Mucosa of descending colon (tissue), 3 donors: ENCODE measurements around the gene SYTL3. TPM values are rescaled to one million over a fixed set of nuclear protein-coding genes. Genes with fewer than 3 reads are reported as not detected.

Experiments used
- ATAC-seq: fragments of 200-7000 bp; cut with Tn5 transposase; one replicate; pipeline ENCODE4 v1.9.1; 2020; ENCODE audit warnings: mild to moderate bottlenecking, moderate library complexity
- DNase-seq, 3 donors: peaks; one replicate each; pipeline ENCODE4 v3.0.0-alpha.2; 2020
- H3K36me3 ChIP-seq: fragments of 200-600 bp; one replicate; pipeline ENCODE4 v1.8.0; 2021; ENCODE audit warnings: low read depth, mild to moderate bottlenecking
- H3K4me1 ChIP-seq: fragments of 200-600 bp; one replicate; pipeline ENCODE4 v1.8.0; 2021; ENCODE audit warnings: low read depth, mild to moderate bottlenecking
- H3K4me3 ChIP-seq: fragments of 200-600 bp; one replicate; pipeline ENCODE4 v1.8.0; 2021; ENCODE audit warnings: mild to moderate bottlenecking
- H3K9me3 ChIP-seq: fragments of 200-600 bp; one replicate; pipeline ENCODE4 v1.8.0; 2021; ENCODE audit warnings: mild to moderate bottlenecking
- CTCF ChIP-seq: fragments of 200-600 bp; IDR thresholded peaks from one replicate; pipeline ENCODE4 v1.8.0; 2022; ENCODE audit warnings: antibody characterized with exemption, mild to moderate bottlenecking
- intact Hi-C, 2 donors: fragments of 100-400 bp; cut with DNase I in 1 of 2; cut with micrococcal nuclease in 1 of 2; formaldehyde crosslinking; loops; one replicate each; pipeline versions ENCODE4 v1.11.0 to v1.11.1; 2022; cut with DNase I, micrococcal nuclease
- total RNA-seq, 3 donors: library from RNA; stranded (reverse); fragmentation: NEBNext Ultra II Directional in 2 of 3; extraction: Animal tissue kit (Norgen Biotek cat#: 25700) in 2 of 3; gene quantifications; one replicate each; pipeline versions ENCODE4 v1.2.1 to v1.2.4, GENCODE V29; 2021 to 2023
- donor health status: DM: no; HTN: no; CAD: no; lungs with moderate emphysema.
- donor health status: DM: no; HTN: no; CAD: no.
- donor health status: DM: no; HTN: yes; CAD: no.

The SYTL3 gene
- total RNA-seq, 3 donors from 2014 or later = 2.8 to 4.7 (median 4.4) TPM

- intact Hi-C loops = no loop called here
- no peak for TF ChIP-seq CTCF
- no peak for ATAC-seq
Measured at GRCh38 chr6:158739673-158740072, 89.8 kb downstream of the SYTL3 start.

GRCh38 chr6:158743033-158743651, 93.3 kb downstream of the SYTL3 start:
- ATAC-seq = no peak
- intact Hi-C loops = no loop called here
- Histone ChIP-seq H3K36me3 (no peaks in the 10 kb centered on the region), H3K9me3 (peaks cover 4% of the 10 kb centered on the region), H3K4me1 (no peaks in the 10 kb centered on the region), H3K4me3 (no peak overlapping the region)
- TF ChIP-seq CTCF = no peak
- no peak for DNase-seq

More at GRCh38 chr6:158739673-158740072, 89.8 kb downstream of the SYTL3 start:
- no peak overlapping the region for H3K4me3 ChIP-seq
- peaks cover 4% of the 10 kb centered on the region for H3K9me3 ChIP-seq
- H3K36me3 ChIP-seq = no peaks in the 10 kb centered on the region
- DNase-seq = no peak
- H3K4me1 ChIP-seq = no peaks in the 10 kb centered on the region

- H3K9me3 ChIP-seq = no peaks in the 10 kb centered on the region
- TF ChIP-seq CTCF = no peak
- ATAC-seq = no peak
- no peak for DNase-seq
- no peak overlapping the region for H3K4me3 ChIP-seq
- no peaks in the 10 kb centered on the region for H3K36me3 ChIP-seq
- no peaks in the 10 kb centered on the region for H3K4me1 ChIP-seq
- intact Hi-C loops = no loop called here
Measured at GRCh38 chr6:158744986-158745430, 95.2 kb downstream of the SYTL3 start.

GRCh38 chr6:158751224-158751623, 101.4 kb downstream of the SYTL3 start:
- no peaks in the 10 kb centered on the region for H3K36me3 ChIP-seq
- no peaks in the 10 kb centered on the region for H3K4me1 ChIP-seq
- H3K9me3 ChIP-seq = no peaks in the 10 kb centered on the region
- intact Hi-C loops = no loop called here
- no peak for DNase-seq
- ATAC-seq = no peak
- H3K4me3 ChIP-seq = no peak overlapping the region
- no peak for TF ChIP-seq CTCF

- TF ChIP-seq CTCF = no peak
- no peaks in the 10 kb centered on the region for H3K9me3 ChIP-seq
- intact Hi-C loops = no loop called here
- peak; percentile 91 for ATAC-seq
- H3K36me3 ChIP-seq = no peaks in the 10 kb centered on the region
- no peaks in the 10 kb centered on the region for H3K4me1 ChIP-seq
- peak in 2 of 3 donors; percentile 62 to 72 for DNase-seq
- H3K4me3 ChIP-seq = no peak overlapping the region
Measured at GRCh38 chr6:158751921-158752320, 102.1 kb downstream of the SYTL3 start.

- Histone ChIP-seq H3K36me3 (no peaks in the 10 kb centered on the region), H3K4me1 (no peaks in the 10 kb centered on the region), H3K9me3 (no peaks in the 10 kb centered on the region), H3K4me3 (no peak overlapping the region)
- DNase-seq (no peak), ATAC-seq (no peak)
- TF ChIP-seq CTCF = no peak
- intact Hi-C loops = no loop called here
Measured at GRCh38 chr6:158752613-158753012, 102.8 kb downstream of the SYTL3 start.
